Medulla oblongata (tissue), 1 donor: Measurements from ENCODE around the gene SMG5.
"Not testable (repeated sequence)": the region's sequence is repeated elsewhere in the genome, so short reads cannot be mapped to it uniquely, and the experiment has no call there.

Experiments used
- DNase-seq: peaks from one replicate; pipeline ENCODE4 v3.0.0-alpha.2; 2015; ENCODE audit errors: extremely low spot score

Gene SMG5

GRCh38 chr1:156282479-156283222 is at the start of gene SMG5:
Gene SMG5, minus strand, starts transcription at chr1:156282825. Its CDS starts 145 bp downstream, at chr1:156282680.
- peak; percentile 99 for DNase-seq

GRCh38 chr1:156323179-156323578 is 40.6 kb upstream of the SMG5 start:
- not testable (repeated sequence) for DNase-seq

GRCh38 chr1:156320560-156320959 is 37.9 kb upstream of the SMG5 start:
- DNase-seq, result no peak

- DNase-seq, result no peak
Measured at GRCh38 chr1:156319664-156320063, 37.0 kb upstream of the SMG5 start.

- no peak for DNase-seq
Measured at GRCh38 chr1:156316909-156317308, 34.3 kb upstream of the SMG5 start.

- no peak for DNase-seq
Measured at GRCh38 chr1:156310962-156311361, 28.3 kb upstream of the SMG5 start.

GRCh38 chr1:156308078-156308477 is 25.5 kb upstream of the SMG5 start:
- no peak for DNase-seq

- DNase-seq, result no peak
Measured at GRCh38 chr1:156305215-156305614, 22.6 kb upstream of the SMG5 start.

- DNase-seq, result no peak
Measured at GRCh38 chr1:156303241-156303640, 20.6 kb upstream of the SMG5 start.

- no peak for DNase-seq
Measured at GRCh38 chr1:156298852-156299357, 16.3 kb upstream of the SMG5 start, which contains the start of gene VHLL. Gene VHLL, minus strand, starts transcription at chr1:156299307. Its CDS starts 118 bp downstream, at chr1:156299189.

GRCh38 chr1:156295391-156295947 is 12.8 kb upstream of the SMG5 start, which contains the start of gene GLMP:
Gene GLMP, minus strand, starts transcription at chr1:156295679. Its CDS starts 34 bp downstream, at chr1:156295645.
- DNase-seq, result peak; percentile 81

- DNase-seq, result no peak
Measured at GRCh38 chr1:156293895-156294294, 11.3 kb upstream of the SMG5 start.

GRCh38 chr1:156293098-156293434 is 10.4 kb upstream of the SMG5 start:
- DNase-seq, result no peak

- peak; percentile 86 for DNase-seq
Measured at GRCh38 chr1:156291226-156292061, 8.8 kb upstream of the SMG5 start.

GRCh38 chr1:156289857-156290256 is 7.2 kb upstream of the SMG5 start:
- DNase-seq, result no peak

GRCh38 chr1:156286061-156286460 is 3.4 kb upstream of the SMG5 start:
- DNase-seq, result no peak

GRCh38 chr1:156285437-156285836 is 2.8 kb upstream of the SMG5 start:
- DNase-seq, result no peak

GRCh38 chr1:156284757-156285156 is 2.1 kb upstream of the SMG5 start:
- DNase-seq, result no peak

GRCh38 chr1:156284112-156284511 is 1.5 kb upstream of the SMG5 start, which contains the start of gene TMEM79:
Gene TMEM79, plus strand, starts transcription at chr1:156284325. Its CDS starts 902 bp downstream, at chr1:156285227.
- no peak for DNase-seq

GRCh38 chr1:156283521-156283920 is 896 bp upstream of the SMG5 start:
- DNase-seq, result no peak

- DNase-seq, result peak; percentile 34
Measured at GRCh38 chr1:156281693-156282478, 739 bp downstream of the SMG5 start.
